H9 (cell line): ENCODE measurements around the gene OMP. TPM values are rescaled to one million over a fixed set of nuclear protein-coding genes. Genes with fewer than 3 reads are reported as not detected.

Experiments
- DNase-seq: peaks from one replicate; pipeline ENCODE4 v3.0.0-alpha.2; 2017
- H2AFZ ChIP-seq: one replicate; pipeline ENCODE4 v1.6.1; 2013; ENCODE audit warnings: mild to moderate bottlenecking, low read length, control low read depth, moderate library complexity
- H2AK5ac ChIP-seq: 2 replicates; pipeline ENCODE4 v1.6.1; 2013; ENCODE audit warnings: low read length, control low read depth, mixed read lengths; ENCODE audit not compliant: insufficient read length
- H2BK120ac ChIP-seq: one replicate; pipeline ENCODE4 v1.6.1; 2013; ENCODE audit warnings: low read depth, mild to moderate bottlenecking, low read length, control low read depth, inconsistent platforms; ENCODE audit not compliant: poor library complexity, severe bottlenecking
- H2BK12ac ChIP-seq: 2 replicates; pipeline ENCODE4 v1.6.1; 2013; ENCODE audit warnings: low read length, control low read depth, mixed read lengths, low read depth; ENCODE audit not compliant: insufficient read length
- H2BK15ac ChIP-seq: 2 replicates; pipeline ENCODE4 v1.6.1; 2013; ENCODE audit warnings: low read depth, low read length, control low read depth
- H2BK20ac ChIP-seq: one replicate; pipeline ENCODE4 v1.6.1; 2013; ENCODE audit warnings: low read depth, mild to moderate bottlenecking, low read length, control low read depth, inconsistent platforms; ENCODE audit not compliant: poor library complexity, severe bottlenecking
- H2BK5ac ChIP-seq: 2 replicates; pipeline ENCODE4 v1.6.1; 2013; ENCODE audit warnings: low read length, control low read depth, mixed read lengths; ENCODE audit not compliant: insufficient read length
- H3K14ac ChIP-seq: 2 replicates; pipeline ENCODE4 v1.6.1; 2013; ENCODE audit warnings: low read length, control low read depth; ENCODE audit not compliant: insufficient read depth
- H3K18ac ChIP-seq: 2 replicates; pipeline ENCODE4 v1.6.1; 2013; ENCODE audit warnings: low read depth, mild to moderate bottlenecking, mixed read lengths, low read length, control low read depth; ENCODE audit not compliant: insufficient read length
- H3K23ac ChIP-seq: 2 replicates; pipeline ENCODE4 v1.6.1; 2013; ENCODE audit warnings: low read length, control low read depth, mixed read lengths, low read depth; ENCODE audit not compliant: insufficient read length
- H3K23me2 ChIP-seq: 2 replicates; pipeline ENCODE4 v1.6.1; 2013; ENCODE audit warnings: low read depth, mild to moderate bottlenecking, mixed read lengths, low read length, control low read depth; ENCODE audit not compliant: insufficient read length, poor library complexity, severe bottlenecking
- H3K27ac ChIP-seq: 2 replicates; pipeline ENCODE4 v1.5.1; 2013; ENCODE audit warnings: low read length, control low read depth, mixed read lengths, low read depth; ENCODE audit not compliant: insufficient read length
- H3K27me3 ChIP-seq: 2 replicates; pipeline ENCODE4 v1.6.1; 2013; ENCODE audit warnings: low read length, control low read depth, inconsistent platforms; ENCODE audit not compliant: insufficient read depth
- H3K4ac ChIP-seq: 2 replicates; pipeline ENCODE4 v1.6.1; 2013; ENCODE audit warnings: low read depth, mild to moderate bottlenecking, control low read depth, inconsistent platforms, low read length, moderate library complexity
- H3K4me1 ChIP-seq: 2 replicates; pipeline ENCODE4 v1.6.1; 2013; ENCODE audit warnings: low read length, control low read depth, inconsistent platforms; ENCODE audit not compliant: insufficient read depth
- H3K4me2 ChIP-seq: 2 replicates; pipeline ENCODE4 v1.6.1; 2013; ENCODE audit warnings: low read length, control low read depth, mixed read lengths; ENCODE audit not compliant: insufficient read length, insufficient read depth
- H3K56ac ChIP-seq: 2 replicates; pipeline ENCODE4 v1.6.1; 2013; ENCODE audit warnings: low read depth, mild to moderate bottlenecking, mixed read lengths, low read length, control low read depth; ENCODE audit not compliant: insufficient read length
- H3K79me1 ChIP-seq: 2 replicates; pipeline ENCODE4 v1.6.1; 2013; ENCODE audit warnings: low read depth, mild to moderate bottlenecking, moderate library complexity, low read length, control low read depth, inconsistent platforms; ENCODE audit not compliant: insufficient read depth, poor library complexity, severe bottlenecking
- H3K79me2 ChIP-seq: 2 replicates; pipeline ENCODE4 v1.6.1; 2013; ENCODE audit warnings: low read length, control low read depth, inconsistent platforms; ENCODE audit not compliant: insufficient read depth
- H3K9ac ChIP-seq: 2 replicates; pipeline ENCODE4 v1.6.1; 2013; ENCODE audit warnings: low read length, control low read depth, mixed read lengths; ENCODE audit not compliant: insufficient read length; ENCODE audit errors: extremely low read depth
- H3K9me3 ChIP-seq: one replicate; pipeline ENCODE4 v1.6.1; 2013; ENCODE audit warnings: low read depth, low read length, inconsistent platforms; ENCODE audit not compliant: control insufficient read depth
- H3T11ph ChIP-seq: one replicate; pipeline ENCODE4 v1.6.1; 2013; ENCODE audit warnings: mild to moderate bottlenecking, low read length, control low read depth, inconsistent platforms
- H4K20me1 ChIP-seq: one replicate; pipeline ENCODE4 v1.6.1; 2013; ENCODE audit not compliant: control insufficient read depth, insufficient read length, insufficient read depth
- H4K5ac ChIP-seq: 2 replicates; pipeline ENCODE4 v1.6.1; 2013; ENCODE audit warnings: low read depth, mild to moderate bottlenecking, mixed read lengths, low read length, control low read depth; ENCODE audit not compliant: insufficient read length
- H4K8ac ChIP-seq: replicated peaks from 2 replicates; pipeline ENCODE4 v1.6.1; 2013; ENCODE audit warnings: low read length, control low read depth, mixed read lengths, low read depth; ENCODE audit not compliant: insufficient read length
- H4K91ac ChIP-seq: 2 replicates; pipeline ENCODE4 v1.6.1; 2013; ENCODE audit warnings: low read depth, mild to moderate bottlenecking, moderate library complexity, mixed read lengths, low read length, control low read depth; ENCODE audit not compliant: insufficient read length
- H3K27ac Mint-ChIP-seq, 3 experiments: 2 replicates in 2 of 3; 3 replicates in 1 of 3; pipeline ENCODE4 v1.8.0; 2020 to 2021; ENCODE audit warnings: mixed read lengths in 3 of 3, mild to moderate bottlenecking in 1 of 3, moderate library complexity in 1 of 3
- H3K27me3 Mint-ChIP-seq: 2 replicates; pipeline ENCODE4 v1.8.0; 2021; ENCODE audit warnings: low read depth, mild to moderate bottlenecking, moderate library complexity, mixed read lengths
- H3K36me3 Mint-ChIP-seq, 3 experiments: 2 replicates in 2 of 3; 3 replicates in 1 of 3; pipeline ENCODE4 v1.8.0; 2020 to 2021; ENCODE audit warnings: low read depth in 3 of 3, mixed read lengths in 3 of 3; ENCODE audit not compliant: insufficient read depth in 1 of 3
- H3K4me1 Mint-ChIP-seq, 2 experiments: 2 replicates each; pipeline ENCODE4 v1.8.0; 2020; ENCODE audit warnings: mixed read lengths in 2 of 2
- H3K4me3 Mint-ChIP-seq, 2 experiments: 2 replicates in 1 of 2; 3 replicates in 1 of 2; pipeline ENCODE4 v1.8.0; 2020 to 2021; ENCODE audit warnings: mild to moderate bottlenecking in 2 of 2, mixed read lengths in 2 of 2, moderate library complexity in 1 of 2
- H3K9me3 Mint-ChIP-seq, 2 experiments: 2 replicates in 1 of 2; 3 replicates in 1 of 2; pipeline ENCODE4 v1.8.0; 2020; ENCODE audit warnings: mild to moderate bottlenecking in 2 of 2, mixed read lengths in 2 of 2, moderate library complexity in 1 of 2
- CTCF ChIP-seq: fragments of 200-600 bp; sonication (generic); conservative IDR thresholded peaks from 3 replicates; pipeline ENCODE4 v1.8.0; 2021; ENCODE audit warnings: antibody characterized with exemption, mild to moderate bottlenecking
- WGBS: extraction: QIAGEN DNeasy Blood & Tissue Kit; methylation state at CpG from one replicate; pipeline ENCODE4 v1.1.7; 2013; ENCODE audit warnings: missing lambda C conversion rate, low lambda C conversion rate, mixed read lengths; ENCODE audit not compliant: insufficient read length; ENCODE audit errors: extremely low coverage; 5-methylcytosine and 5-hydroxymethylcytosine counted together
- total RNA-seq: library from RNA; stranded (reverse); gene quantifications from 2 replicates; pipeline ENCODE4 v1.2.1, GENCODE V29; 2021

The OMP gene
- total RNA-seq, 1 experiment from 2014 or later = not detected

- no peak for TF ChIP-seq CTCF
Observed at GRCh38 chr11:77074205-77074604, 28.4 kb upstream of the OMP start.

More at GRCh38 chr11:77074205-77074604, 28.4 kb upstream of the OMP start:
- no peak overlapping the region for H2BK20ac ChIP-seq
- no peaks in the 10 kb centered on the region for H3K79me1 ChIP-seq
- H3K27ac ChIP-seq = no peak overlapping the region
- H2BK12ac ChIP-seq = no peak overlapping the region
- no peak overlapping the region for H2BK5ac ChIP-seq
- peaks cover 5 to 11% of the 10 kb centered on the region in 2 experiments; a peak in 3 of 4 replicates for H3K4me1 Mint-ChIP-seq
- no peak overlapping the region for H3K23ac ChIP-seq
- H3T11ph ChIP-seq = no peak overlapping the region
- no CpG with 5 or more reads among the region's 5 CpGs for WGBS
- peaks cover 3 to 6% of the 10 kb centered on the region in 2 experiments; a peak in 4 of 5 replicates for H3K9me3 Mint-ChIP-seq
- peak overlapping the region in 1 of 2 experiments; percentile 35; a peak in 1 of 5 replicates for H3K4me3 Mint-ChIP-seq
- H3K79me2 ChIP-seq = no peaks in the 10 kb centered on the region
- no peak overlapping the region for H3K14ac ChIP-seq
- H2BK15ac ChIP-seq = no peak overlapping the region
- no peak overlapping the region for H3K4ac ChIP-seq
- H3K4me1 ChIP-seq = no peaks in the 10 kb centered on the region
- H3K36me3 Mint-ChIP-seq = peaks cover 0 to 3% (median 0%) of the 10 kb centered on the region in 3 experiments; a peak in 5 of 7 replicates
- H4K8ac ChIP-seq = no peak overlapping the region
- H3K27ac Mint-ChIP-seq = peak overlapping the region in 1 of 3 experiments; percentile 34; a peak in 1 of 7 replicates
- H4K5ac ChIP-seq = no peak overlapping the region
- H3K18ac ChIP-seq = no peak overlapping the region
- no peak overlapping the region for H2AK5ac ChIP-seq
- no peak overlapping the region for H4K91ac ChIP-seq
- no peak overlapping the region for H2AFZ ChIP-seq
- no peak overlapping the region for H3K56ac ChIP-seq
- peak; percentile 21 for DNase-seq
- H3K23me2 ChIP-seq = no peaks in the 10 kb centered on the region
- H3K9me3 ChIP-seq = no peaks in the 10 kb centered on the region
- no peak overlapping the region for H2BK120ac ChIP-seq
- no peaks in the 10 kb centered on the region for H3K27me3 Mint-ChIP-seq
- no peak overlapping the region for H3K9ac ChIP-seq
- no peaks in the 10 kb centered on the region for H4K20me1 ChIP-seq
- no peaks in the 10 kb centered on the region for H3K27me3 ChIP-seq
- no peak overlapping the region for H3K4me2 ChIP-seq
